ENCODE data around the gene QRFP. TPM values are rescaled to one million over a fixed set of nuclear protein-coding genes. Genes with fewer than 3 reads are reported as not detected.
"Not testable (repeated sequence)": the region's sequence is repeated elsewhere in the genome, so short reads cannot be mapped to it uniquely, and the experiment has no call there.

The QRFP gene
- total RNA-seq, 4 donors from 2014 or later, result not detected

GRCh38 chr9:130911254-130912049 is 14.8 kb upstream of the QRFP start:
- Histone ChIP-seq H3K27ac (replicated peaks in 1 of 4) (no peak overlapping the region), H3K4me3 (no peak overlapping the region), H3K36me3 (no peaks in the 10 kb centered on the region), H3K27me3 (peaks cover 0 to 13% (median 0%) of the 10 kb centered on the region in 4 donors), H3K4me1 (peaks cover 0 to 14% (median 8%) of the 10 kb centered on the region in 4 donors), H3K9me3 (no peaks in the 10 kb centered on the region)
- TF ChIP-seq POLR2AphosphoS5 (IDR thresholded peaks at IDR 0.05), result no peak
- no peak for TF ChIP-seq EP300 (IDR thresholded peaks at IDR 0.05)
- TF ChIP-seq CTCF (IDR thresholded peaks at IDR 0.05), result no peak
- TF ChIP-seq POLR2A (IDR thresholded peaks at IDR 0.05; ENCODE audit: low read depth), result no peak
- intact Hi-C loops (cut with DNase I), result no loop called here
- 79% methylated on average over 3 of the region's 26 CpGs for WGBS
- DNase-seq (ENCODE audit: extremely low spot score), result no peak

GRCh38 chr9:130910670-130911069 is 14.1 kb upstream of the QRFP start:
- DNase-seq (ENCODE audit: extremely low spot score); H3K4me3 ChIP-seq; H3K36me3 ChIP-seq; H3K9me3 ChIP-seq; intact Hi-C loops (cut with DNase I); H3K27ac ChIP-seq (replicated peaks in 1 of 4): not testable (repeated sequence)
- WGBS, result 75% methylated on average over 1 of the region's 1 CpG
- H3K27me3 ChIP-seq, result peaks cover 0 to 20% (median 0%) of the 10 kb centered on the region in 4 donors
- peaks cover 0 to 14% (median 8%) of the 10 kb centered on the region in 4 donors for H3K4me1 ChIP-seq

- H3K4me1 ChIP-seq, result peaks cover 0 to 14% (median 8%) of the 10 kb centered on the region in 4 donors
- intact Hi-C loops (cut with DNase I); DNase-seq (ENCODE audit: extremely low spot score); H3K9me3 ChIP-seq; H3K36me3 ChIP-seq; H3K27ac ChIP-seq (replicated peaks in 1 of 4); H3K4me3 ChIP-seq: not testable (repeated sequence)
- WGBS, result 100% methylated on average over 3 of the region's 27 CpGs
- H3K27me3 ChIP-seq, result peaks cover 0 to 20% (median 0%) of the 10 kb centered on the region in 4 donors
These were observed 13.4 kb upstream of the QRFP start for GRCh38 chr9:130910041-130910440.

GRCh38 chr9:130908878-130909355 is 12.3 kb upstream of the QRFP start:
- 85% methylated on average over 16 of the region's 19 CpGs for WGBS
- H3K27me3 ChIP-seq, result peaks cover 0 to 21% (median 0%) of the 10 kb centered on the region in 4 donors
- DNase-seq (ENCODE audit: extremely low spot score), result no peak
- intact Hi-C loops (cut with DNase I), result no loop called here
- H3K9me3 ChIP-seq, result no peaks in the 10 kb centered on the region
- no peak overlapping the region for H3K27ac ChIP-seq (replicated peaks in 1 of 4)
- TF ChIP-seq CTCF (IDR thresholded peaks at IDR 0.05) (no peak), POLR2A (IDR thresholded peaks at IDR 0.05; ENCODE audit: low read depth) (no peak), EP300 (IDR thresholded peaks at IDR 0.05) (no peak), POLR2AphosphoS5 (IDR thresholded peaks at IDR 0.05) (no peak)
- no peaks in the 10 kb centered on the region for H3K36me3 ChIP-seq
- H3K4me1 ChIP-seq, result peaks cover 0 to 14% (median 8%) of the 10 kb centered on the region in 4 donors
- H3K4me3 ChIP-seq, result no peak overlapping the region

- intact Hi-C loops (cut with DNase I), result no loop called here
- Histone ChIP-seq H3K4me3 (no peak overlapping the region), H3K27ac (replicated peaks in 1 of 4) (no peak overlapping the region), H3K27me3 (peaks cover 0 to 26% (median 0%) of the 10 kb centered on the region in 4 donors), H3K36me3 (no peaks in the 10 kb centered on the region), H3K4me1 (peaks cover 0 to 9% (median 6%) of the 10 kb centered on the region in 4 donors), H3K9me3 (no peaks in the 10 kb centered on the region)
- WGBS, result 68% methylated on average over 10 of the region's 22 CpGs
- DNase-seq (ENCODE audit: extremely low spot score), result no peak
- TF ChIP-seq POLR2AphosphoS5 (IDR thresholded peaks at IDR 0.05) (no peak), POLR2A (IDR thresholded peaks at IDR 0.05; ENCODE audit: low read depth) (no peak), CTCF (IDR thresholded peaks at IDR 0.05) (no peak), EP300 (IDR thresholded peaks at IDR 0.05) (no peak)
These were observed 11.7 kb upstream of the QRFP start for GRCh38 chr9:130908146-130908877.

All from esophagus muscularis mucosa (tissue), 4 donors.